DMS114 treated with DMSO at 0.1 percent for 48 hours (cell line): Measurements from ENCODE around the gene PIAS1.
"Not testable (repeated sequence)": the region's sequence is repeated elsewhere in the genome, so short reads cannot be mapped to it uniquely, and the experiment has no call there.

Experiments
- DNase-seq: peaks from one replicate; lab custom pipeline; 2025; ENCODE audit not compliant: unreplicated experiment; lab: John Stamatoyannopoulos, UW

PIAS1 gene

GRCh38 chr15:68231102-68231818 lies 177.1 kb downstream of the PIAS1 start:
- no peak for DNase-seq

GRCh38 chr15:68232449-68232848 lies 178.3 kb downstream of the PIAS1 start:
- no peak for DNase-seq

GRCh38 chr15:68232937-68233336 lies 178.8 kb downstream of the PIAS1 start:
- no peak for DNase-seq

- no peak for DNase-seq
These were observed 179.9 kb downstream of the PIAS1 start for GRCh38 chr15:68234060-68234459.

GRCh38 chr15:68234520-68234919 lies 180.4 kb downstream of the PIAS1 start:
- not testable (repeated sequence) for DNase-seq

- DNase-seq = no peak
These were observed 180.9 kb downstream of the PIAS1 start for GRCh38 chr15:68235022-68235421.

- no peak for DNase-seq
These were observed 184.9 kb downstream of the PIAS1 start for GRCh38 chr15:68239025-68239424.

GRCh38 chr15:68241088-68241935 lies 187.2 kb downstream of the PIAS1 start:
- DNase-seq = no peak
